ENCODE results near the gene BPIFB2. TPM values are rescaled to one million over a fixed set of nuclear protein-coding genes. Genes with fewer than 3 reads are reported as not detected.

Gene BPIFB2
- total RNA-seq, 4 donors from 2014 or later, result not detected

- peaks cover 6 to 8% of the 10 kb centered on the region in 2 donors for H3K4me1 ChIP-seq
- no peak for DNase-seq
- no peak overlapping the region for H3K4me3 ChIP-seq (replicated peaks in 1 of 3)
- intact Hi-C loops (cut with DNase I), result no loop called here
- H3K36me3 ChIP-seq, result no peaks in the 10 kb centered on the region
- H3K27ac ChIP-seq, result no peak overlapping the region
- no peaks in the 10 kb centered on the region for H3K9me3 ChIP-seq
- no peaks in the 10 kb centered on the region for H3K27me3 ChIP-seq
- 88 to 90% methylated on average over 12 of the region's 12 CpGs for WGBS, 2 donors
- TF ChIP-seq CTCF (IDR thresholded peaks at IDR 0.05), result no peak
- TF ChIP-seq POLR2A (IDR thresholded peaks at IDR 0.05), result no peak
Observed at GRCh38 chr20:32983459-32984112, 23.9 kb upstream of the BPIFB2 start.

GRCh38 chr20:32984196-32984595 is 23.3 kb upstream of the BPIFB2 start:
- DNase-seq, result no peak
- no peak overlapping the region for H3K4me3 ChIP-seq (replicated peaks in 1 of 3)
- TF ChIP-seq CTCF (IDR thresholded peaks at IDR 0.05) (no peak), POLR2A (IDR thresholded peaks at IDR 0.05) (no peak)
- H3K4me1 ChIP-seq, result peaks cover 6 to 8% of the 10 kb centered on the region in 2 donors
- H3K9me3 ChIP-seq, result no peaks in the 10 kb centered on the region
- WGBS, 2 donors, result 53 to 79% methylated on average over 3 to 7 of the region's 7 CpGs
- no peaks in the 10 kb centered on the region for H3K27me3 ChIP-seq
- intact Hi-C loops (cut with DNase I), result no loop called here
- H3K27ac ChIP-seq, result no peak overlapping the region
- H3K36me3 ChIP-seq, result no peaks in the 10 kb centered on the region

- TF ChIP-seq CTCF (IDR thresholded peaks at IDR 0.05), result no peak
- no peak for TF ChIP-seq POLR2A (IDR thresholded peaks at IDR 0.05)
- Histone ChIP-seq H3K27me3 (no peaks in the 10 kb centered on the region), H3K4me3 (replicated peaks in 1 of 3) (no peak overlapping the region), H3K9me3 (no peaks in the 10 kb centered on the region), H3K36me3 (no peaks in the 10 kb centered on the region), H3K4me1 (peaks cover 6 to 8% of the 10 kb centered on the region in 2 donors), H3K27ac (no peak overlapping the region)
- no peak for DNase-seq
- 91 to 98% methylated on average over 5 to 9 of the region's 9 CpGs for WGBS, 2 donors
- intact Hi-C loops (cut with DNase I), result no loop called here
Observed at GRCh38 chr20:32984631-32985354, 22.7 kb upstream of the BPIFB2 start.

GRCh38 chr20:32985596-32985995 is 21.9 kb upstream of the BPIFB2 start:
- 92 to 97% methylated on average over 5 to 6 of the region's 6 CpGs for whole genome bisulfite sequencing, 2 donors
- no peak for DNase-seq

More at GRCh38 chr20:32985596-32985995, 21.9 kb upstream of the BPIFB2 start:
- peaks cover 6 to 8% of the 10 kb centered on the region in 2 donors for H3K4me1 ChIP-seq
- TF ChIP-seq CTCF (IDR thresholded peaks at IDR 0.05) (no peak), POLR2A (IDR thresholded peaks at IDR 0.05) (no peak)
- intact Hi-C loops (cut with DNase I), result no loop called here
- no peaks in the 10 kb centered on the region for H3K9me3 ChIP-seq
- H3K27me3 ChIP-seq, result no peaks in the 10 kb centered on the region
- no peaks in the 10 kb centered on the region for H3K36me3 ChIP-seq
- H3K27ac ChIP-seq, result no peak overlapping the region
- H3K4me3 ChIP-seq (replicated peaks in 1 of 3), result no peak overlapping the region

Data from thyroid gland (tissue), 4 donors.